HL-60 (cell line): ENCODE results near the gene INSC.

Experiments used
- DNase-seq, 2 experiments: peaks; one replicate each; pipeline ENCODE4 v3.0.0-alpha.2; 2010 to 2020; ENCODE audit warnings: low read depth in 1 of 2, low spot score in 1 of 2
- H3K27ac ChIP-seq: fragments of 250-450 bp; sonication (Bioruptor Pico); replicated peaks from 2 replicates; pipeline ENCODE4 v1.5.1; 2020; ENCODE audit warnings: mild to moderate bottlenecking, moderate library complexity
- H3K27me3 ChIP-seq: fragments of 250-450 bp; sonication (Bioruptor Pico); 2 replicates; pipeline ENCODE4 v1.5.1; 2021; ENCODE audit warnings: mild to moderate bottlenecking, moderate library complexity; ENCODE audit not compliant: insufficient read depth, poor library complexity, severe bottlenecking
- H3K4me3 ChIP-seq: replicated peaks from 2 replicates; pipeline ENCODE4 v1.5.1; 2011; ENCODE audit warnings: mild to moderate bottlenecking, control low read depth, low read length; ENCODE audit not compliant: insufficient read depth
- CTCF ChIP-seq: IDR thresholded peaks from one replicate; pipeline ENCODE4 v1.5.1; 2011; ENCODE audit warnings: low read length, control low read depth, inconsistent platforms; ENCODE audit not compliant: insufficient read depth
- GABPA ChIP-seq: IDR thresholded peaks from 2 replicates; pipeline ENCODE4 v1.6.1; 2012; ENCODE audit warnings: low read depth
- POLR2AphosphoS5 ChIP-seq: IDR thresholded peaks from 2 replicates; pipeline ENCODE4 v1.6.1; 2012; ENCODE audit warnings: low read depth
- REST ChIP-seq: IDR thresholded peaks from 2 replicates; pipeline ENCODE4 v1.6.1; 2012; ENCODE audit warnings: low read depth; ENCODE audit not compliant: insufficient replicate concordance
- SPI1 ChIP-seq: IDR thresholded peaks from 2 replicates; pipeline ENCODE4 v1.6.1; 2012; ENCODE audit warnings: low read depth, mild to moderate bottlenecking, borderline replicate concordance

INSC gene

GRCh38 chr11:15159085-15159484 is 44.4 kb downstream of the INSC start:
- no peak for TF ChIP-seq REST
- no peak for TF ChIP-seq POLR2AphosphoS5
- peak; percentile 45 for TF ChIP-seq CTCF
- no peak for TF ChIP-seq SPI1
- DNase-seq, result no peak
- Histone ChIP-seq H3K27me3 (no peaks in the 10 kb centered on the region), H3K27ac (no peak overlapping the region), H3K4me3 (no peak overlapping the region)

- DNase-seq, result no peak
- H3K27ac ChIP-seq, result no peak overlapping the region
- TF ChIP-seq GABPA (no peak), CTCF (no peak), REST (no peak), SPI1 (no peak), POLR2AphosphoS5 (no peak)
- H3K4me3 ChIP-seq, result no peak overlapping the region
- no peaks in the 10 kb centered on the region for H3K27me3 ChIP-seq
These were observed 47.1 kb downstream of the INSC start for GRCh38 chr11:15161790-15162189.

- H3K4me3 ChIP-seq, result no peak overlapping the region
- DNase-seq, result no peak
- TF ChIP-seq REST (no peak), CTCF (no peak), POLR2AphosphoS5 (no peak), SPI1 (no peak), GABPA (no peak)
- H3K27me3 ChIP-seq, result no peaks in the 10 kb centered on the region
- no peak overlapping the region for H3K27ac ChIP-seq
These were observed 48.4 kb downstream of the INSC start for GRCh38 chr11:15163136-15163535.
